HG03442 (cell line): ENCODE measurements around the gene NDE1.
"Not testable (repeated sequence)": the region's sequence is repeated elsewhere in the genome, so short reads cannot be mapped to it uniquely, and the experiment has no call there.

Experiments
- ATAC-seq: cut with Tn5 transposase; IDR thresholded peaks from one replicate; pipeline ENCODE4 v1.9.1; 2021; ENCODE audit warnings: mild to moderate bottlenecking, moderate library complexity; ENCODE audit not compliant: unreplicated experiment

NDE1 gene

DNA sequence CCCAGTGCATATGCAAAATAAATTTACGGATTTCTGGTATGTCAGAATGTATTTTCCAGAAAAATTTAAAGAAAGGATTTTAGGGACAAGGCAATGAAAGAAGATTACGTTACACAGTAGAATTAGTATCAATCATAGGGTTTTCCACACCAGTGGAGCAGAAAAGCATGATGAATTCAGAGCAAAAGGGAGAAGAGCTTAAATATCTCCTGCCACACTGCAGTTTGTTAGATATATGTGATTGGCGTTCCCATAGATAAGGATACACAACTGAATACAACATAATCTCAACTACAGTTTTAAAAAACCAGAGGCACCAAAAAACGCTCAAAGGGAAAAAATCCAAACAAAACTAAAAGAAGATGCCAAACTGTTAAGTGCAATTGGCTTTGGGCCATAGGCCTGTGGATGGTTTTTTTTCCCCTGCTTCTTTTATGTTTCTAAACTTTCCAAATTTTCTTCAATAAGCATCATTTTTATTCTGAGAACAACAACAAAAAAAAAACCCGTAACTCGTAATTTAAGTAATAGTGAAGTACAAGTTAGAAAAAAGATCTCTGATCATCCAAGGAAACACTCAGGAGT is 29.3 kb upstream of the NDE1 start:
- ATAC-seq: no peak

DNA sequence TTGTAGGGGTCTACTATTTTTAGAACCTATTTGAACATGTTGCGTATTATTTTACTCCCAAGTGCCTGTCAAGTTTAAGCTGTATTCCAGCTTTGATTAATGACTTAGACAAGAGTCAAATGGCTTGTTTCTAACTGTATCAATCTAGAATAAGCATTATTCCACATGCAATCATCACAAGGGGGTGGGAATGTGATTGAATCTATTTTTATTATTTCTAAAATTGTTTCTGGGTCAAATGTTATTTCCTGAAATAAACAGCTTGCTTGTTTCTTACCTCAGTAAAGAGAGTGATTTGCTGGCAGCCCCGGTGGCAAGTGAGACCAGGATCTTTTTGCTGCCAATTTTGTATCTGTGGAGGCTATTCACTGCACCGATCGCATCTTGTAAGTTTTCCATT is 28.6 kb upstream of the NDE1 start:
- no peak for ATAC-seq

DNA sequence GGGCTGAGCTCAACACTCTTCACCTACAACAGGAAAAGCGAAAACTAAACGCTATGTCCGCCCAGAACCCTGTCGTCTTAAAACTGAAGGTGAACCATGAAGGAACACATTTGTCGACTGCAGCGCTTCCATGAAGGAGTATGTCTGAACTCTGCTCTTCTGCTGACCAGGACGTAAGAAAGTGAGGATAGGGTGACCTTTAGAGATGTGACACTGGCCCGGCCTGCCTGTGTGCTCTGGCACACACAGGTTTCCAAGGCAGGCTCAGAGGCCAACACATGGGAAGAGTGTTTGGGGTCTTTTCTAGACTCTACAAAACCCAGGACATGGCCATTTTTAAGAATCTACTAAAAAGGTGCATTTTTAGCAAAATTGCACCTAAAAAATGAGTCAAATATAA is 28.2 kb upstream of the NDE1 start:
- no peak for ATAC-seq

DNA sequence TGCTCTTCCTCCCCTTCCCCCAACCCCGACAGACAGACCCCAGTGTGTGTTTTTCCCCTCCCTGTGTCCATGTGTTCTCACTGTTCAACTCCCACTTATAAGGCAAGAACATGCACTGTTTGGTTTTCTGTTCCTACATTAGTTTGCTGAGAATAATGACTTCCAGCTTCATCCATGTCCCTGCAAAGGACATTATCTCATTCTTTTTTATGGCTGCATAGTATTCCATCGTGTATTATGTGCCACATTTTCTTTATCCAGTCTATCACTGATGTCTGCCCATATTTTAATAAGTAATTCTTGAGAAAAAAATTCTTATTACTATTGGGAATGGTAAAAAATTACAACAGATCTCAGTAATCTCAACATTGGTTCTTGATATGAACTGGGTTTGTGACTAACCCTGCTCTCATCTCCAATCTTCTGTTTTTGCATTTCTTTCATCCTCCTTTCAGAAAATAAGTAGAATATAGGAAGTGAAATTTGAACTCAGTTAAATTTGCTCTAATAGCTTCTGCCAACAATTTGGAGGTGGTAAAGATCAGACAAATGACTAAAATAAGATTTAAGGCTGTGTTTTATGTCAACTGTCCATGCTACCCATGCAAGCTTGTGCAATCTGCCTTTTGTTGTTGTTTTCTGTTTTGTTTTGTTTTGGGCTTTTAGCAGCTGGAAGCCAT is 18.2 kb upstream of the NDE1 start:
- ATAC-seq: no peak

DNA sequence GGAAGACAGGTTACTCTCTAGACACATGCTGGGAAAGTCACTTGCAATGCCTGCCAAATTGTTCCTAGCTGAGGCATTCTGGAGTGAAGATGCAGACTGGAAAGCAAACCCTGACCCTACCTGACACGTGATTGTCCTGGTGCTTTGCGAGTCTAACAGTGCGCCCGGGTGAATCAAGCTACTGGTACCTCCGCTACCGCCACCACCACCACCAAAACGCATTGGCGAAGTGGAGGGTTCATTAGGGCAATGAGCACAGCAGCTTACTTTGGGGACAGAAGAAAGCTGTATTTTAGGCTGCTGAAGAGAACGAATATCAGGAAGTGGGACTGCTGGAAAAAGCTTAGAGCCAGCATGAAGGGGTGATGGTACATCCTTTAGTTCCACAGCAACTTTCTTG is 14.1 kb upstream of the NDE1 start:
- ATAC-seq: no peak

DNA sequence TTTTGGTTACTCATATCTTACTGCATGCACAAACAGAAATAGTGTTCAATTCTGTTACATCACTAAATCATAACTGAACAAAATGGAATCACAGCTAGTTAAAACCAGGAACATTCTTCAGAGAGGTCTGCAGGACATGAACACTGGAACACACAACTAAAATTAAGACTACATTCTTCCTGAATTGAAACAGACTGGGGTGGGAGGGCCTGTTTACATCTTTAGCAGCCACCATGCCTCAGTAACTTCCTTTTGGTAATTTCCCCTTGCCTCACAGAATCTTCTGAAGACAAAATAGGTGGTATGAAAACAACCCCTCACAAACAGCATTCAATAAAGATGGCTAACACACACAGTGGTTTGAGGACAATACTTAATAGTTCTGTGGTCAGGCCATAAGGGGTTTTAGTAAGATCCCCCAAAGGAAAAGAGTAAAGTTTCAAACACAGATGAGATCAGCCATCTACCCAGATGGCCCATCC is 13.6 kb upstream of the NDE1 start:
- no peak for ATAC-seq

DNA sequence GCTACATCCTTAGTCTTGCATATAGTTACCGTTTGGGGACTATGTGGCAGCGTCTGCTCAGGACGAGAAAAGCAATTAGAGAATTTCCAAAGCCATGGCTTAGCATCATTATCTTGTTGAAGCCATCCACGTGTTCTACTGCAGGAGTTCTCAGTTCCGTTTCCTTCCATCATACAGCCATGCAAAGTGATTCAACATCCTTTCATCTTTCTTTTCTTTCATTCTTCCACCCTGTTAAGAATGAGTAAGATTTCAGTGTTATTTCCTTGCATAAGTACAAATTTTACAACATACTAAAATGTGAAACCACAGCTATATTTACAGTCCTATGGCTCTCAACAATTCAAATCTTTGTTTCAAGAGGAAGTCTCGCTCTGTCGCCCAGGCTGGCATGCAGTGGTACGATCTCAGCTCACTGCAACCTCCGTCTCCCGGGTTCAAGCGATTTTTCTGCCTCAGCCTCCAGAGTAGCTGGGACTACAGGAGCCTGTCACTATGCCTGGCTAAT is 10.9 kb upstream of the NDE1 start:
- ATAC-seq: no peak

DNA sequence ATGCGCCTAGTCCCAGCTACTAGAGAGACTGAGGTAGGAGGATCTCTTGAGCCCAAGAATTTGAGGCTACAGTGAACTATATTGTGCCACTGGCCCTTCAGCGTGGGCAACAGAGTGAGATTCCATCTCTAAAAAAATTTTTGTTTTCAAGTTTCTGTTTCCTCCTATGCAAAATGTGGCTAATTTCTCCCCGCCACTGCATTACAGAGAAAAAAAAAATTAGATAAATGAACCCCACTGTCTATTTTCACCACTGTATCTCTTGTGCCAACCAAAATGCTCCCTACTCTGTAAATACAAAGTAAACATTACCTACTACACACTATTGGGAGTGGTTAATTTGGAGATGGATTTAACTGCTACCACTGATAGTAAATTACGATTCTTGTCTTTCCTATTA is 9.1 kb upstream of the NDE1 start:
- no peak for ATAC-seq

DNA sequence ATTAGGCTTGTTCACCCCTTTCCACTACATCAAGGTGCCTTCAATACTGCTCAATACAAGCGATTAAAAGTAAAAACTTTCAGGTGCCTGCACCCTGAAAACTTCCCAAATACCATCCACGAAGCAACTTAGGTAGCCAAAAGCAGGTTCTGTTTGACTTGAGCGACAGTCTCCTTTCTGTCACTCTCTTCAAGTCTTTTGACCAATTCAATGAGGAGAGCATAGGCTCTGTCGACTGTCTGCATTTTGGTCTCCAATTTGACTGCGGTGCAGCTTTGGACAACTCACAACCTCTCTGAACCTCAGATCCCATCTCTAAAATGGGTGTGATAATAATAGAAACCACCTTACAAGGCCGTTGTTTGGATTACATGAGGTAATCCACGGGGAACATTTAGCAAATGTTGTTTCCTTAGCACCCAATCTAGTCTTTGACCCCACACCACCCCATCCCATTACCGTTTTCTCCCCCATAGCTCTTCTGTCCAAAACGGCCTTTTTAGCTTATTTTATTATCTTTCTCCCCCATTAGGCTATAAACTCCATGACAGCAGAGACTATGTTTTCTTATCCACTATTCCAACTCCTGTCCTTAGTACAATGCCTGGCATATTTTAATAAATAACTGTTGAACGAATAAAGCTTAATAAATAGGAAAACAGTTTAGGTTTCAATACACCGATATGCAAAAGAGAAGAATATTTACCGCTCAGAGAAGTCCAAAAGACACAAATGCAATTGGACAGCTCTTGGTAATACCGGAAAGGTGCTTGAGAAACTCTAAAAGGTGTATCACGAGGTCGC is 8.1 kb upstream of the NDE1 start:
- ATAC-seq: no peak

DNA sequence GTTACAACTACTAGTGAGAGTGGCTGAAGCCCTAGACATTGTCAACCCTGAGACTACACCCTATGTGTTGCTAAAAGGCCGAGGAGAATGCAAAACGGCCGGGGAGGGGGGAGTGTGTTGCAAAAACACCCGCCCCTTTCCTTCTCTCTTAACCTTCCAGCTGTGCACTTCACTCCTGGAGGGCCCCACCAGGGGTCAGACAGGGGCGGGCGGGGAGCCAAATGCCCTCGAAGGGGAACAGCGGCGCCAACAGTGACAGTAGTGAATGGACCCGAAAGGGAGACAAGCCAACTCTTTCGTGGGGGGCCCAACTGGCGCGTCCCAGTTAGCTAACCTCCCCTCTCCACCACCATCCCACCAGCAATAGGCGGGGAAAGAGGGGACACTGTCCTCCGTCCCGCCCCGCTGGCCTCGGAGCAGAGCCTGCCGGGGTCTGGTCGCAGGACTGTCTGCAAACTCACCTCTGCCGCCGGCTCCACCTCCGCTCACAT is 7.4 kb upstream of the NDE1 start:
- ATAC-seq: peak; percentile 53

DNA sequence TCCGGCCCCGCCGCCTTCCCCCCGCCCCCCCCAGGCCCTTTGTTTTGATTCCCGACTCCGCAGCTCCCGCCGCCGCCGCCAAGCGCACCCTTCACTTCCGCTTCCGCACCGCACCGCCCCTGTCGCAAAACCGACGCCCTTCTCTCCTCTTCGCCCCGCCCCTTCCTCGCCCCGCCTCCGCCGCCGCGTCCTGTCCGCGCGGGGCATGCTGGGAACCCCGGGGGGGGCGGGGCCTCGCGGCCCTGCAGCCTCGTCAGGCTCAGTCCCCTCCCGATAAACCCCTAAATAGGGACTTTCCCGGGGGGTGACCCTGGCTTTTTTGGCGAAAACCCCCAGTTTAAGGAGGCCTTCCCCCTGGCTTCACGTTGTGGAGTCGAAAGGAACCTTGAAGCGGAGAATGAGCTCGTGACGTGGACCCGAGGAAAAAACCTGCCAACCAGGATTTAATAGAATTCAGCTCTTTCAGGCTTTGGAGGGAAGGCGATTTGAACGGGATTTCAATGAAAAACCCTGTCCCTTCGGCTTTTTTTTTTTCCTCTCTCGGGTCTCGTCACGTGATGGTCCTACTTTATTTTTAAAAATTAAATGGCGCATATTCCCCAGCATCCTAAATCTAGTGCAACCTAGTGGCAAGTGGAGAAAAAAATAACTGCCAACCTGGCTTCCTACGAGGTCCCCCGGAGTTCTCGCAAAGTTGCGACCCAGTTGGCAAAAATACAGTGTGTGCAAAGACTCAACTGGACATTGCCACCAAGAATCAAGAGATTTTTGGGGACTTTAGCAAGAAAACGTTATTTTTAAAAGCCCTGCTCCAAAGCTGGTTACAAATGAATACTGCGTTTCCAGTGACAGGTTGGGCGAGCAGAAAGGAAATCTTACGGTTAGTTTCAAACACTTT is 6.7 kb upstream of the NDE1 start, which contains the start of gene MARF1:
Gene MARF1 (minus strand): TSS at position 107 of the 898 bp plus-strand sequence. CDS start 3,921 bp downstream, outside the sequence.
- ATAC-seq: peak; percentile 41

DNA sequence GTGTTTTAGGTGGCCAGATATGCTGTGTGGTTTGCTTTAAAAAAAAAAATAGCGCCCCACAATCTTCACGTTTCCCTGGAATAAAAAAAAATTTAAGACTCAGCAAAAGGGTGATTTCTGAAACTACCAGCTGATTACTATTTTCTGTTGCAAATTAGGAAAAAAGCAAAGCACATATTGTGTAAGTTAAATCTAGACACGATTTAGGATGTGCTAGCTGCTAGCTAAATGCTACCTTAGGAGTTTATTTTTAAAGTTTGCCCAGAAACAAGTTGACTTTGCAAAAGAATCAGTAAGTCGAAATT is 6.1 kb upstream of the NDE1 start:
- ATAC-seq: no peak

DNA sequence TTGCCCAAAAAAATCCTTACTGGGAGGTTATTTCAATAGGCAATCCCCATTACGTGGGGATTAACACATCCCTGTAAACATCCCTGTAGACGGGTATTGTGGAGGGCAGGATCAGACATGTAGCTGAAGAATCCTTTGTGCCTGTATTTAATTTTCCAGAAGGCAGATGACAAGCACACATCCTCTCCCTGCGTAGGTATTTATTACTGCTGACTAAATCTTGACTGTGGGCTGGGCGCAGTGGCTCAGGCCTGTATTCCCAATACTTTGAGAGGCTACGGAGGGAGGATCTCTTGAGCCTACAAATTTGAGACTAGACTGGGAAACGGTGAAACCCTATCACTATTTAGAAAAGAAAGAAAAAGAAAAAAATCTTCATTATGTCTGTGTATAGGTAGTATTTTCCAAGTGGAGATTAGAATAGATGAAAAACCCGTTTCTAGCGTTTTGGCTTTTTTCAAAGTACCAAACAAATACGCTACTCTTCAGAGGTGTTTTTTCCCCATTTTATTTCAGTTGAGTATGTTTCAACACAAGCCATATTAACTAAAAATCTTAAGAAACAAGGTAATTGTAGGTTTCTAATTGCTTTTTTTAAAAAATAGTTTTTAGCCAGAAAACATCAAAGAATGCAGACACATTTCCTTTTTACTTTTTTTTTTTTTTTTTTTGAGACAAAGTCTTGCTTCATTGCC is 5.6 kb upstream of the NDE1 start:
- ATAC-seq: no peak

DNA sequence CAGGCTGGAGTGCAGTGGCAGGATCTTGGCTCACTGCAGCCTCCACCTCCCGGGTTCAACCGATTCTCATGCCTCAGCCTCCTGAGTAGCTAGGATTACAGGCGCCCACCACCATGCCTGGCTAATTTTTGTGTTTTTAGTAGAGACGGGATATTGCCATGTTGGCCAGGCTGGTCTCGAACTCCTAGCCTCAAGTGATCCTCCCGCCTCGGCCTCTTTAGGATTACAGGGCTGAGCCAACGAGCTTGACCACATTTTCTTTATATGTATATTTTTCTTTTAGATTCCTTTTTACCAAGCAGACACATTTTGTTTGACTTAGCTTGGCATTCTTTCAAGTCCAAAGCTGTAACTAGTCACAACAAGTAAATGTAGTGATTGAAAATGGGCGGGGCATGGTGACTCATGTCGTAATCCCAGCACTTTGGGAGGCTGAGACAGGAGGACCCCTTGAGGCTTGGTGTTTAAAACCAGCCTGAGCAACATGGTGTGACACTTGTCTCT is 5.0 kb upstream of the NDE1 start:
- ATAC-seq: not testable (repeated sequence)

DNA sequence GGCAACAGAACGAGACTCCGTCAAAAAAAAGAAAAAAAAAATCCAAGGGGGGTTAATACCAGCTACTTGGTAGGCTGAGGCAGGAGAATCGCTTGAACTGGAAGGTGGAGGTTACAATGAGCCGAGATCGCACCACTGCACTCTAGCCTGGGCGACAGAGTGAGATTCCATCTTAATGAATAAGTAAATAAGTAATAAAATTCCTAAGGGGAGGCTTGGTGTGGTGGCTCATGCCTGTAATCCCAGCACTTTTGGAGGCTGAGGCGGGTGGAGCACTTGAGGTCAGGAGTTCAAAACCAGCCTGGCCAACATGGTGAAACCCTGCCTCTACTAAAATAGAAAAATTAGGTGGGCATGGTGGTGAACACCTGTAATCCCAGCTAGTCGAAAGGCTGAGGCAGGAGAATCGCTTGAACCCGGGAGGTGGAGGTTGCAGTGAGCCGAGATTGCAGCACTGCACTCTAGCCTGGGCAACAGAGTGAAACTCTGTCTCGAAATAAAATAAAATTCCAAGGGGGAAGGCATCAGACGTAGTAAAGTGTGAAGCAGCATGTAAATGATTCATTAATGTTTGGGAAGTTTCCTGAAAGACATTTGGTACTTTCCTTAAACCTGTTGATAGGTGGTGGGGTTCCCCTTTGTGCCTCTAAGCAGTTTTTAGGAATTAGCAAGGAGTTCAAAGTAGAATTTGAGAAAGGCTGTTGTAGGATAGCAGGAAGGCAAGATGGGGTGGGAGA is 3.3 kb upstream of the NDE1 start:
- ATAC-seq: not testable (repeated sequence)

DNA sequence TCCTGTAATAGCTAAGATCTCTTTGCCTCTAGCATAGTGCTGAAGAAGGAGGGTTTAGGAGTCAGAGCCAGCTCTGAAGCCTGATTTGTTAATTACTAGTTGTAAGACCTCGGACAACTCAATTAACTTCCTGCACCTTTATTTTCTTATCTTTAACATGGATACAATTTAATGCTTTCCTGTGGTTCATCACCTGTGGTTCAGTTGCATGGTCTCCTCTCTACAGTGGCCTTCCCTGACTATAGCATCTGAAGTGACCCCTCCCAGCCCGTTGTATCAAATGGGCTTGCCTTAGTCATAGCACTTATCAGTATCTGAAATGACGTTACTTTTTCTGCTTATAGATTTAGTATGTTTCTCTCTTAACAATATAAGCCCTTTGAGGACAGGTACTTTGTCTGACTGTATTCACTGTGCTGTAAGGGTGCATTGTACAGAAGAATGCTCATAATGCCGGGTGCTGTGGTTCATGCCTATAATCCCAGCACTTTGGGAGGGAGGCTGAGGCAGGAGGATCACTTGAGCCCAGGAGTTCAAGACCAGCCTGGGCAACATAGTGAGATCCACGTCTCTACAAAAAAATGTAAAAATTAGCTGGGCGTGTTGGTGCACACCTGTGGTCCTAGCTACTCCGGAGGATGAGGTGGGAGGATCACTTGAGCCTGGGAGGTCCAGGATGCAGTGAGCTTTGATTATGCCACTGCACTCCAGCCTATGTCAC is 2.6 kb upstream of the NDE1 start:
- ATAC-seq: no peak

DNA sequence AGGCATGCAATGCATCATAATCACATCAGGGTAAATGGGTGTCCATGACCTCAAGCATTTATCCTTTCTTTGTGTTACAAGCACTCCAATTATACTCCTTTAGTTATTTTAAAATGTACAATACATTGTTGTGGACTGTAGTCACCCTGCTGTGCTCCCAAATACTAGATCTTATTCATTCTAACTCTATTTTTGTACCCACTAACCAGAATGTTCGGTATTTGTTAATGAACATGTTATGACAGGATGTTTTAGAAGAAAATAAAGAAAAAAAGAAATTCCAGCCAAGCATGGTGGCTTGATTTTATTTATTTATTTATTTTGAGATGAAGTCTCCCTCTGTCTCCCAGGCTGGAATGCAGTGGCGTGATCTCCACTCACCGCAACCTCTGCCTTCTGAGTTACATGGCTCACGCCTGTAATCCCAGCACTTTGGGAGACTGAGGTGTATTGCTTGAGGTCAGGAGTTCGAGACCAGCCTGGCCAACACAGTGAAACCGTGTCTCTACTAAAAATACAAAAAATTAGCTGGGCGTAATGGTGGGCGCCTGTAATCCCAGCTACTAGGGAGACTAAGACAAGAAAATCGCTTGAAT is 1.8 kb upstream of the NDE1 start:
- no peak for ATAC-seq

DNA sequence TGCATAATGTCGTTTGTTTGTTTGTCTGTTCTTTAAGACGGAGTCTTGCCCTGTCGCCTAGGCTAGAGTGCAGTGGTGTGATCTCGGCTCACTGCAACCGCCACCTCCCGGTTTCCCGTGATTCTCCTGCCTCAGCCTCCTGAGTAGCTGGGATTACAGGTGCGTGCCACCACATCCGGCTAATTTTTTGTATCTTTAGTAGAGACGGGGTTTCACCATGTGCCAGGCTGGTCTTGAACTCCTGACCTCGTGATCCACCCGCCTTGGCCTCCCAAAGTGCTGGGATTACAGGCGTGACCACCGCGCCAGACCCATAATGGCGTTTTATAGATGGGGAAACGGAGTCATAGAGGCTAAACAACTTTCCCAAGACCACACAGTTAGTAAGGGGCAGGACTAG is 734 bp upstream of the NDE1 start:
- ATAC-seq: not testable (repeated sequence)
